PC-9 (cell line): Measurements from ENCODE around the gene STRA6. TPM values are rescaled to one million over a fixed set of nuclear protein-coding genes. Genes with fewer than 3 reads are reported as not detected.

Experiments
- total RNA-seq: library from RNA; stranded (reverse); gene quantifications from 2 replicates; pipeline ENCODE4 v1.2.3, GENCODE V29; 2021

STRA6 gene
- total RNA-seq, 1 experiment from 2014 or later: 64.9 TPM

Other genes starting within 250 kb of the STRA6 start
- gene STOML1, start 210.5 kb downstream of the STRA6 start, total RNA-seq: 6.0 and 6.1 TPM in 2 replicates
- 67.2 and 81.8 TPM in 2 replicates for gene PML, start 208.1 kb downstream of the STRA6 start, total RNA-seq
- 1.2 TPM in 1 of 2 replicates, not detected in the other for gene GOLGA6A, start 120.2 kb downstream of the STRA6 start, total RNA-seq
- 0.15 and 0.25 TPM in 2 replicates for gene ISLR2, start 72.2 kb downstream of the STRA6 start, total RNA-seq
- not detected in 2 replicates for gene ISLR, start 29.1 kb downstream of the STRA6 start, total RNA-seq
- 7.5 and 15.4 TPM in 2 replicates for gene CCDC33, start 33.5 kb upstream of the STRA6 start, total RNA-seq
- gene CYP11A1, start 164.9 kb upstream of the STRA6 start, total RNA-seq: 7.1 and 9.6 TPM in 2 replicates
- 8.3 and 14.5 TPM in 2 replicates for gene SEMA7A, start 231.2 kb upstream of the STRA6 start, total RNA-seq